IMR-90 (cell line): ENCODE measurements around the gene DNAH3. TPM values are rescaled to one million over a fixed set of nuclear protein-coding genes. Genes with fewer than 3 reads are reported as not detected.

ENCODE experiments used
- ATAC-seq: fragments of 200-7000 bp; cut with Tn5 transposase; 2 replicates; pipeline ENCODE4 v1.9.1; 2020; ENCODE audit warnings: low read depth, mild to moderate bottlenecking, moderate library complexity
- BruUV-seq: library from RNA; stranded (reverse); fragments of 400-500 nt; replicated peaks from 2 replicates; lab custom pipeline; 2021; lab: Mats Ljungman, UMichigan
- CTCF ChIA-PET: fragments of 300-600 bp; formaldehyde crosslinking; extraction: SDS; loops from one replicate; lab custom pipeline; 2021; ENCODE audit warnings: antibody characterized with exemption; lab: Yijun Ruan, JAX
- POLR2A ChIA-PET: fragments of 300-600 bp; sonication (Branson Sonifier 250); formaldehyde crosslinking; loops from one replicate; lab custom pipeline; 2022; ENCODE audit warnings: antibody characterized with exemption; ENCODE audit not compliant: unreplicated experiment; lab: Charles Lee
- DNase-seq: peaks from one replicate; pipeline ENCODE4 v3.0.0; 2013
- H2AFZ ChIP-seq: replicated peaks from 2 replicates; pipeline ENCODE3; 2013; ENCODE audit warnings: low read length, mild to moderate bottlenecking; ENCODE audit not compliant: poor library complexity
- H2AK5ac ChIP-seq: 2 replicates; pipeline ENCODE4 v1.6.1; 2013; ENCODE audit warnings: low read depth, low read length, inconsistent platforms
- H2AK9ac ChIP-seq: replicated peaks from 2 replicates; pipeline ENCODE3; 2013; ENCODE audit warnings: mild to moderate bottlenecking, low read depth, low read length, moderate library complexity; ENCODE audit not compliant: poor library complexity
- H2BK120ac ChIP-seq: 2 replicates; pipeline ENCODE4 v1.6.1; 2013; ENCODE audit warnings: low read depth, low read length, inconsistent platforms
- H2BK15ac ChIP-seq: 3 replicates; pipeline ENCODE4 v1.6.1; 2013; ENCODE audit warnings: low read depth, low read length, inconsistent platforms
- H2BK20ac ChIP-seq: 2 replicates; pipeline ENCODE4 v1.6.1; 2013; ENCODE audit warnings: low read depth, mild to moderate bottlenecking, inconsistent platforms, low read length, moderate library complexity
- H2BK5ac ChIP-seq: 2 replicates; pipeline ENCODE4 v1.6.1; 2013; ENCODE audit warnings: mild to moderate bottlenecking, low read depth, low read length, inconsistent platforms; ENCODE audit not compliant: poor library complexity, severe bottlenecking
- H3K14ac ChIP-seq: replicated peaks from 2 replicates; pipeline ENCODE4 v1.6.1; 2013; ENCODE audit warnings: low read depth, low read length, inconsistent platforms
- H3K18ac ChIP-seq: 2 replicates; pipeline ENCODE4 v1.6.1; 2013; ENCODE audit warnings: low read depth, low read length, control low read depth
- H3K23ac ChIP-seq: 2 replicates; pipeline ENCODE4 v1.6.1; 2013; ENCODE audit warnings: low read depth, low read length, inconsistent platforms
- H3K27ac ChIP-seq: 2 replicates; pipeline ENCODE4 v1.5.1; 2013; ENCODE audit warnings: mild to moderate bottlenecking, control low read depth, low read length; ENCODE audit not compliant: insufficient read depth
- H3K27me3 ChIP-seq: 2 replicates; pipeline ENCODE4 v1.6.1; 2013; ENCODE audit warnings: low read length; ENCODE audit not compliant: control insufficient read depth, insufficient read depth
- H3K36me3 ChIP-seq: 2 replicates; pipeline ENCODE4 v1.6.1; 2013; ENCODE audit warnings: low read length, mixed read lengths; ENCODE audit not compliant: control insufficient read depth, insufficient read depth
- H3K4ac ChIP-seq: 2 replicates; pipeline ENCODE4 v1.6.1; 2013; ENCODE audit warnings: low read depth, low read length, inconsistent platforms
- H3K4me1 ChIP-seq: 2 replicates; pipeline ENCODE4 v1.6.1; 2013; ENCODE audit warnings: low read length, mixed read lengths; ENCODE audit not compliant: control insufficient read depth, insufficient read depth
- H3K4me2 ChIP-seq: 2 replicates; pipeline ENCODE4 v1.6.1; 2013; ENCODE audit warnings: low read depth, mild to moderate bottlenecking, control low read depth, low read length, moderate library complexity
- H3K4me3 ChIP-seq: 2 replicates; pipeline ENCODE4 v1.5.1; 2013; ENCODE audit warnings: low read depth, mild to moderate bottlenecking, control low read depth, low read length, moderate library complexity; ENCODE audit not compliant: insufficient read depth
- H3K56ac ChIP-seq: 2 replicates; pipeline ENCODE4 v1.6.1; 2013; ENCODE audit warnings: low read length, inconsistent platforms; ENCODE audit not compliant: insufficient read depth; ENCODE audit errors: extremely low read depth
- H3K79me1 ChIP-seq, 2 experiments: 2 replicates each; pipeline ENCODE4 v1.6.1; 2013; ENCODE audit warnings: low read length in 2 of 2, inconsistent platforms in 1 of 2, low read depth in 1 of 2
- H3K9ac ChIP-seq: 2 replicates; pipeline ENCODE4 v1.6.1; 2013; ENCODE audit warnings: low read depth, low read length, control low read depth
- H3K9me1 ChIP-seq: 2 replicates; pipeline ENCODE4 v1.6.1; 2013; ENCODE audit warnings: low read length, inconsistent platforms; ENCODE audit not compliant: insufficient read depth
- H3K9me3 ChIP-seq: 2 replicates; pipeline ENCODE4 v1.6.1; 2013; ENCODE audit warnings: low read length; ENCODE audit not compliant: control insufficient read depth, insufficient read depth
- H4K20me1 ChIP-seq: 2 replicates; pipeline ENCODE4 v1.6.1; 2013; ENCODE audit warnings: low read length, inconsistent platforms; ENCODE audit not compliant: insufficient read depth
- H4K5ac ChIP-seq: 2 replicates; pipeline ENCODE4 v1.6.1; 2013; ENCODE audit warnings: mild to moderate bottlenecking, low read depth, low read length, control low read depth
- H4K8ac ChIP-seq, 2 experiments: 2 replicates each; pipeline ENCODE4 v1.6.1; 2013; ENCODE audit warnings: low read depth in 2 of 2, low read length in 2 of 2, control low read depth in 1 of 2, inconsistent platforms in 1 of 2
- H4K91ac ChIP-seq: 2 replicates; pipeline ENCODE4 v1.6.1; 2013; ENCODE audit warnings: low read depth, low read length, inconsistent platforms; ENCODE audit not compliant: insufficient read depth
- CEBPB ChIP-seq: IDR thresholded peaks from 2 replicates; pipeline ENCODE4 v1.6.1; 2012; ENCODE audit warnings: low read depth, low read length, improper control_type of control experiment
- CHD1 ChIP-seq: IDR thresholded peaks from 2 replicates; pipeline ENCODE4 v1.6.1; 2012; ENCODE audit warnings: low read depth, low read length, improper control_type of control experiment
- FOS ChIP-seq: fragments of 150-350 bp; IDR thresholded peaks from 2 replicates; pipeline ENCODE4 v1.6.1; 2016; ENCODE audit warnings: low read depth, low read length
- MAFK ChIP-seq: IDR thresholded peaks from 2 replicates; pipeline ENCODE4 v1.6.1; 2012; ENCODE audit warnings: low read depth, low read length, improper control_type of control experiment
- MAZ ChIP-seq: IDR thresholded peaks from 2 replicates; pipeline ENCODE4 v1.6.1; 2012; ENCODE audit warnings: low read depth, mild to moderate bottlenecking, low read length, improper control_type of control experiment, moderate library complexity, borderline replicate concordance
- MXI1 ChIP-seq: IDR thresholded peaks from 2 replicates; pipeline ENCODE4 v1.6.1; 2012; ENCODE audit warnings: low read depth, mild to moderate bottlenecking, low read length, moderate library complexity, borderline replicate concordance
- RFX5 ChIP-seq: IDR thresholded peaks from 2 replicates; pipeline ENCODE4 v1.8.0; 2012; ENCODE audit warnings: low read depth, mild to moderate bottlenecking, low read length, moderate library complexity
- WGBS, 2 experiments: methylation state at CpG; one replicate each; pipeline versions ENCODE4 v1.1.5 to v1.1.7; 2013; ENCODE audit warnings: missing lambda C conversion rate in 2 of 2; ENCODE audit not compliant: insufficient read length in 1 of 2; ENCODE audit errors: extremely low coverage in 2 of 2; 5-methylcytosine and 5-hydroxymethylcytosine counted together
- dilution Hi-C: fragments of 300-500 bp; cut with HindIII; formaldehyde crosslinking; loops from one replicate; pipeline ENCODE4 v1.14.3; 2018; ENCODE audit warnings: low sequenced_read_pairs; ENCODE audit not compliant: unreplicated experiment
- in situ Hi-C: fragments of 300-500 bp; cut with MboI; formaldehyde crosslinking; loops from 3 replicates; pipeline ENCODE4 v1.14.3; 2019; ENCODE audit warnings: low sequenced_read_pairs, inconsistent platforms, mixed read lengths
- intact Hi-C: fragments of 100-400 bp; cut with micrococcal nuclease; formaldehyde crosslinking; loops from 2 replicates; pipeline ENCODE4 v1.10.0; 2022
- polyA plus RNA-seq, 3 experiments: library from polyadenylated mRNA; depleted of rRNA; stranded (reverse); fragments of >200 nt; gene quantifications; 2 replicates each; pipeline ENCODE4 v1.2.3, GENCODE V29; 2012; ENCODE audit warnings: low replicate concordance in 1 of 3
- total RNA-seq: library from RNA; depleted of rRNA; stranded (reverse); fragments of >200 nt; gene quantifications from 2 replicates; pipeline ENCODE4 v1.2.3, GENCODE V29; 2012
- TF ChIP-seq, protein P1 (sequence below): fragments of 150-350 bp; IDR thresholded peaks from 2 replicates; pipeline ENCODE4 v1.6.1; 2017; ENCODE audit warnings: mild to moderate bottlenecking, antibody characterized with exemption, low read length, low read depth
- TF ChIP-seq, protein P2 (sequence below): fragments of 150-350 bp; IDR thresholded peaks from 2 replicates; pipeline ENCODE4 v1.6.1; 2016; ENCODE audit warnings: low read depth, mild to moderate bottlenecking, low read length, moderate library complexity, borderline replicate concordance

Gene DNAH3
- total and polyA plus RNA-seq, 2 of the 4 experiments (the other 2 are of a cell fraction): not detected

GRCh38 chr16:21056396-21056795 lies 94.2 kb downstream of the DNAH3 start:
- no peak overlapping the region for H3K27ac ChIP-seq
- no peak overlapping the region for H2AFZ ChIP-seq
- no peak overlapping the region for H2BK20ac ChIP-seq
- H3K56ac ChIP-seq: no peak overlapping the region
- H2AK9ac ChIP-seq: no peak overlapping the region
- no peak overlapping the region for H3K4me3 ChIP-seq
- H4K5ac ChIP-seq: no peak overlapping the region
- H4K20me1 ChIP-seq: no peaks in the 10 kb centered on the region
- no peak overlapping the region for H2BK5ac ChIP-seq
- BruUV-seq: no TSS peak
- H4K8ac ChIP-seq: no peak overlapping the region
- TF ChIP-seq MAZ: no peak
- TF ChIP-seq FOS: no peak
- TF ChIP-seq MAFK: no peak
- TF ChIP-seq, protein P1, sequence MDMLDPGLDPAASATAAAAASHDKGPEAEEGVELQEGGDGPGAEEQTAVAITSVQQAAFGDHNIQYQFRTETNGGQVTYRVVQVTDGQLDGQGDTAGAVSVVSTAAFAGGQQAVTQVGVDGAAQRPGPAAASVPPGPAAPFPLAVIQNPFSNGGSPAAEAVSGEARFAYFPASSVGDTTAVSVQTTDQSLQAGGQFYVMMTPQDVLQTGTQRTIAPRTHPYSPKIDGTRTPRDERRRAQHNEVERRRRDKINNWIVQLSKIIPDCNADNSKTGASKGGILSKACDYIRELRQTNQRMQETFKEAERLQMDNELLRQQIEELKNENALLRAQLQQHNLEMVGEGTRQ: no peak
- no peak for TF ChIP-seq CHD1
- TF ChIP-seq, protein P2, sequence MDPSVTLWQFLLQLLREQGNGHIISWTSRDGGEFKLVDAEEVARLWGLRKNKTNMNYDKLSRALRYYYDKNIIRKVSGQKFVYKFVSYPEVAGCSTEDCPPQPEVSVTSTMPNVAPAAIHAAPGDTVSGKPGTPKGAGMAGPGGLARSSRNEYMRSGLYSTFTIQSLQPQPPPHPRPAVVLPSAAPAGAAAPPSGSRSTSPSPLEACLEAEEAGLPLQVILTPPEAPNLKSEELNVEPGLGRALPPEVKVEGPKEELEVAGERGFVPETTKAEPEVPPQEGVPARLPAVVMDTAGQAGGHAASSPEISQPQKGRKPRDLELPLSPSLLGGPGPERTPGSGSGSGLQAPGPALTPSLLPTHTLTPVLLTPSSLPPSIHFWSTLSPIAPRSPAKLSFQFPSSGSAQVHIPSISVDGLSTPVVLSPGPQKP: no peak
- TF ChIP-seq RFX5: no peak
- no peak for TF ChIP-seq MXI1
- no peak for TF ChIP-seq CEBPB
- ChIA-PET POLR2A (no interaction called here), CTCF (no interaction called here)
- no peak overlapping the region for H3K23ac ChIP-seq
- no peak overlapping the region for H3K4ac ChIP-seq
- no peak overlapping the region for H2BK15ac ChIP-seq
- DNase-seq (no peak), ATAC-seq (no peak)
- no peaks in the 10 kb centered on the region for H3K79me1 ChIP-seq
- H2BK120ac ChIP-seq: no peak overlapping the region
- peaks cover 7% of the 10 kb centered on the region for H3K27me3 ChIP-seq
- no CpG with 5 or more reads among the region's 3 CpGs for WGBS, 2 experiments
- H3K9me1 ChIP-seq: no peaks in the 10 kb centered on the region
- no peaks in the 10 kb centered on the region for H3K9me3 ChIP-seq
- no peak overlapping the region for H3K9ac ChIP-seq
- intact Hi-C loops (no loop called here), in situ Hi-C loops (no loop called here), dilution Hi-C loops (no loop called here)
- H3K14ac ChIP-seq: no peak overlapping the region
- H4K91ac ChIP-seq: no peak overlapping the region
- no peaks in the 10 kb centered on the region for H3K36me3 ChIP-seq
- H3K4me1 ChIP-seq: no peaks in the 10 kb centered on the region
- H3K4me2 ChIP-seq: no peak overlapping the region
- H3K18ac ChIP-seq: no peak overlapping the region
- no peak overlapping the region for H2AK5ac ChIP-seq
